OCI-M1 (cell line): ENCODE results near the gene UNC45A.
"Not testable (repeated sequence)": the region's sequence is repeated elsewhere in the genome, so short reads cannot be mapped to it uniquely, and the experiment has no call there.

ENCODE experiments used
- DNase-seq: peaks from one replicate; lab custom pipeline; 2025; lab: John Stamatoyannopoulos, UW

The UNC45A gene

GRCh38 chr15:90903733-90904536 lies 31.1 kb upstream of the UNC45A start:
- peak; percentile 79 for DNase-seq

GRCh38 chr15:90904746-90905145 lies 30.3 kb upstream of the UNC45A start:
- DNase-seq = no peak

GRCh38 chr15:90905306-90906180 lies 29.5 kb upstream of the UNC45A start:
- no peak for DNase-seq

GRCh38 chr15:90906181-90906849 lies 28.8 kb upstream of the UNC45A start:
- no peak for DNase-seq

GRCh38 chr15:90907051-90907660 lies 27.9 kb upstream of the UNC45A start:
- no peak for DNase-seq

- no peak for DNase-seq
Observed at GRCh38 chr15:90907838-90908507, 27.1 kb upstream of the UNC45A start.

GRCh38 chr15:90909449-90909848 lies 25.6 kb upstream of the UNC45A start:
- not testable (repeated sequence) for DNase-seq

- DNase-seq = no peak
Observed at GRCh38 chr15:90909976-90910375, 25.1 kb upstream of the UNC45A start.

- DNase-seq = no peak
Observed at GRCh38 chr15:90910441-90911301, 24.4 kb upstream of the UNC45A start.

GRCh38 chr15:90911302-90911623 lies 23.8 kb upstream of the UNC45A start:
- DNase-seq = no peak

GRCh38 chr15:90911906-90912769 lies 22.9 kb upstream of the UNC45A start:
- DNase-seq = no peak

- no peak for DNase-seq
Observed at GRCh38 chr15:90912770-90913075, 22.4 kb upstream of the UNC45A start.

GRCh38 chr15:90913398-90913944 lies 21.6 kb upstream of the UNC45A start:
- no peak for DNase-seq

GRCh38 chr15:90914305-90915080 lies 20.6 kb upstream of the UNC45A start:
- no peak for DNase-seq

- DNase-seq = no peak
Observed at GRCh38 chr15:90915216-90915807, 19.8 kb upstream of the UNC45A start.

- DNase-seq = no peak
Observed at GRCh38 chr15:90915808-90916440, 19.2 kb upstream of the UNC45A start.

GRCh38 chr15:90916461-90916860 lies 18.6 kb upstream of the UNC45A start:
- no peak for DNase-seq

- no peak for DNase-seq
Observed at GRCh38 chr15:90917569-90917968, 17.5 kb upstream of the UNC45A start.
